DMS153 (cell line): ENCODE data around the gene RALGAPB.
"Not testable (repeated sequence)": the region's sequence is repeated elsewhere in the genome, so short reads cannot be mapped to it uniquely, and the experiment has no call there.

Experiments used
- DNase-seq: peaks from one replicate; lab custom pipeline; 2025; lab: John Stamatoyannopoulos, UW

Gene RALGAPB

GRCh38 chr20:38584099-38584763 lies 111.6 kb downstream of the RALGAPB start:
- DNase-seq, result no peak

GRCh38 chr20:38585404-38586180 lies 112.9 kb downstream of the RALGAPB start:
- no peak for DNase-seq

- DNase-seq, result no peak
Measured at GRCh38 chr20:38586181-38586525, 113.5 kb downstream of the RALGAPB start.

GRCh38 chr20:38588303-38588702 lies 115.7 kb downstream of the RALGAPB start:
- no peak for DNase-seq

- DNase-seq, result no peak
Measured at GRCh38 chr20:38589351-38589750, 116.7 kb downstream of the RALGAPB start.

GRCh38 chr20:38589967-38590675 lies 117.5 kb downstream of the RALGAPB start:
- no peak for DNase-seq

- no peak for DNase-seq
Measured at GRCh38 chr20:38590676-38591473, 118.2 kb downstream of the RALGAPB start.

- no peak for DNase-seq
Measured at GRCh38 chr20:38591474-38592410, 119.1 kb downstream of the RALGAPB start.

- DNase-seq, result not testable (repeated sequence)
Measured at GRCh38 chr20:38592411-38592790, 119.8 kb downstream of the RALGAPB start.

GRCh38 chr20:38594281-38594680 lies 121.6 kb downstream of the RALGAPB start:
- DNase-seq, result not testable (repeated sequence)

GRCh38 chr20:38595886-38596285 lies 123.2 kb downstream of the RALGAPB start:
- not testable (repeated sequence) for DNase-seq

- no peak for DNase-seq
Measured at GRCh38 chr20:38599410-38599882, 126.8 kb downstream of the RALGAPB start.

GRCh38 chr20:38600057-38600456 lies 127.4 kb downstream of the RALGAPB start:
- DNase-seq, result no peak

GRCh38 chr20:38601216-38602184 lies 128.9 kb downstream of the RALGAPB start, which contains the start of gene ARHGAP40:
TSS of gene ARHGAP40 (plus strand) at chr20:38601809.
- no peak for DNase-seq

- no peak for DNase-seq
Measured at GRCh38 chr20:38602185-38602581, 129.5 kb downstream of the RALGAPB start.

- DNase-seq, result no peak
Measured at GRCh38 chr20:38603286-38603685, 130.6 kb downstream of the RALGAPB start.

- DNase-seq, result no peak
Measured at GRCh38 chr20:38604873-38605303, 132.2 kb downstream of the RALGAPB start.

GRCh38 chr20:38607351-38607750 lies 134.7 kb downstream of the RALGAPB start:
- DNase-seq, result no peak

- no peak for DNase-seq
Measured at GRCh38 chr20:38608188-38608587, 135.5 kb downstream of the RALGAPB start.

GRCh38 chr20:38609815-38610214 lies 137.2 kb downstream of the RALGAPB start:
- DNase-seq, result no peak
